HEK293 (cell line): Measurements from ENCODE around the gene ZNF408.

Experiments used
- CTCF ChIA-PET: fragments of 350-600 bp; formaldehyde crosslinking; extraction: SDS; loops from one replicate; lab custom pipeline; 2021; ENCODE audit warnings: antibody characterized with exemption; lab: Yijun Ruan, JAX
- POLR2A ChIA-PET: fragments of 300-600 bp; formaldehyde crosslinking; extraction: SDS; loops from one replicate; lab custom pipeline; 2020; ENCODE audit warnings: antibody characterized with exemption, inconsistent platforms; lab: Yijun Ruan, JAX
- H3K27ac ChIP-seq: fragments of 200-500 bp; sonication (Bioruptor generic); 2 replicates; pipeline ENCODE4 v1.5.1; 2014; ENCODE audit warnings: low read depth, low read length, control low read depth, inconsistent platforms; ENCODE audit errors: extremely low read depth
- H3K36me3 ChIP-seq, 2 experiments: fragments of 200-500 bp in 1 of 2; sonication (Bioruptor generic) in 1 of 2; 1 replicate in 1 of 2; 2 replicates in 1 of 2; pipeline ENCODE4 v1.5.1; 2014 to 2017; ENCODE audit warnings: inconsistent platforms in 2 of 2, low read length in 2 of 2; ENCODE audit not compliant: control insufficient read depth in 2 of 2, insufficient read depth in 1 of 2
- H3K4me1 ChIP-seq: fragments of 200-500 bp; sonication (Bioruptor generic); 2 replicates; pipeline ENCODE4 v1.5.1; 2014; ENCODE audit warnings: mild to moderate bottlenecking, low read length, inconsistent platforms; ENCODE audit not compliant: control insufficient read depth, insufficient read depth
- H3K4me3 ChIP-seq: 2 replicates; pipeline ENCODE4 v1.5.1; 2011; ENCODE audit warnings: low read depth, mild to moderate bottlenecking, control low read depth, low read length, moderate library complexity
- H3K9me3 ChIP-seq: fragments of 200-500 bp; sonication (Bioruptor generic); 2 replicates; pipeline ENCODE4 v1.5.1; 2014; ENCODE audit warnings: low read depth, low read length, inconsistent platforms; ENCODE audit not compliant: control insufficient read depth, insufficient read depth
- CTCF ChIP-seq: fragments of 450-650 bp; formaldehyde crosslinking; IDR thresholded peaks from 2 replicates; pipeline ENCODE4 v1.5.1; 2016; ENCODE audit warnings: missing biosample characterization, missing genetic modification characterization
- GLI4 ChIP-seq: fragments of 450-650 bp; formaldehyde crosslinking; IDR thresholded peaks from 2 replicates; pipeline ENCODE4 v1.5.1; 2016; ENCODE audit warnings: missing biosample characterization, missing genetic modification characterization
- GLIS1 ChIP-seq: fragments of 450-650 bp; formaldehyde crosslinking; IDR thresholded peaks from 2 replicates; pipeline ENCODE4 v1.5.1; 2016; ENCODE audit warnings: missing biosample characterization, missing genetic modification characterization
- KLF10 ChIP-seq: fragments of 450-650 bp; IDR thresholded peaks from 2 replicates; pipeline ENCODE4 v1.5.1; 2018; ENCODE audit warnings: missing biosample characterization, mild to moderate bottlenecking, missing genetic modification characterization
- KLF17 ChIP-seq: fragments of 450-650 bp; formaldehyde crosslinking; IDR thresholded peaks from 2 replicates; pipeline ENCODE4 v1.5.1; 2016; ENCODE audit warnings: missing biosample characterization, missing genetic modification characterization
- SCRT2 ChIP-seq: fragments of 450-650 bp; formaldehyde crosslinking; IDR thresholded peaks from 2 replicates; pipeline ENCODE4 v1.5.1; 2016; ENCODE audit warnings: missing biosample characterization, missing genetic modification characterization
- ZBTB17 ChIP-seq: fragments of 450-650 bp; formaldehyde crosslinking; IDR thresholded peaks from 2 replicates; pipeline ENCODE4 v1.5.1; 2016; ENCODE audit warnings: missing biosample characterization, missing genetic modification characterization
- ZIC2 ChIP-seq: fragments of 450-650 bp; formaldehyde crosslinking; IDR thresholded peaks from 2 replicates; pipeline ENCODE4 v1.5.1; 2016; ENCODE audit warnings: missing biosample characterization, missing genetic modification characterization
- ZNF157 ChIP-seq: fragments of 450-650 bp; formaldehyde crosslinking; IDR thresholded peaks from 2 replicates; pipeline ENCODE4 v1.5.1; 2016; ENCODE audit warnings: missing biosample characterization, missing genetic modification characterization
- ZNF223 ChIP-seq: fragments of 450-650 bp; formaldehyde crosslinking; IDR thresholded peaks from 2 replicates; pipeline ENCODE4 v1.5.1; 2016; ENCODE audit warnings: missing biosample characterization, missing genetic modification characterization
- ZNF24 ChIP-seq: fragments of 450-650 bp; formaldehyde crosslinking; IDR thresholded peaks from 2 replicates; pipeline ENCODE4 v1.5.1; 2016; ENCODE audit warnings: missing biosample characterization, missing genetic modification characterization
- ZNF292 ChIP-seq: fragments of 450-650 bp; formaldehyde crosslinking; IDR thresholded peaks from 2 replicates; pipeline ENCODE4 v1.5.1; 2016; ENCODE audit warnings: low read depth, missing biosample characterization, missing genetic modification characterization, borderline replicate concordance
- ZNF335 ChIP-seq: fragments of 450-650 bp; formaldehyde crosslinking; conservative IDR thresholded peaks from 2 replicates; pipeline ENCODE4 v1.5.1; 2016; ENCODE audit warnings: missing biosample characterization, missing genetic modification characterization
- ZNF362 ChIP-seq: fragments of 450-650 bp; formaldehyde crosslinking; IDR thresholded peaks from 2 replicates; pipeline ENCODE4 v1.5.1; 2016; ENCODE audit warnings: missing biosample characterization, missing genetic modification characterization
- ZNF398 ChIP-seq: fragments of 450-650 bp; formaldehyde crosslinking; IDR thresholded peaks from 2 replicates; pipeline ENCODE4 v1.5.1; 2017; ENCODE audit warnings: missing biosample characterization, missing genetic modification characterization
- ZNF501 ChIP-seq: fragments of 450-650 bp; formaldehyde crosslinking; IDR thresholded peaks from 2 replicates; pipeline ENCODE4 v1.5.1; 2016; ENCODE audit warnings: missing biosample characterization, missing genetic modification characterization
- ZNF514 ChIP-seq: fragments of 450-650 bp; formaldehyde crosslinking; IDR thresholded peaks from 2 replicates; pipeline ENCODE4 v1.5.1; 2016; ENCODE audit warnings: missing biosample characterization, missing genetic modification characterization
- ZNF544 ChIP-seq: fragments of 450-650 bp; formaldehyde crosslinking; IDR thresholded peaks from 2 replicates; pipeline ENCODE4 v1.5.0; 2017; ENCODE audit warnings: missing biosample characterization, missing genetic modification characterization
- ZNF560 ChIP-seq: fragments of 450-650 bp; formaldehyde crosslinking; IDR thresholded peaks from 2 replicates; pipeline ENCODE4 v1.5.1; 2017; ENCODE audit warnings: missing biosample characterization, missing genetic modification characterization, borderline replicate concordance
- ZNF670 ChIP-seq: fragments of 450-650 bp; formaldehyde crosslinking; IDR thresholded peaks from 2 replicates; pipeline ENCODE4 v1.5.1; 2016; ENCODE audit warnings: missing biosample characterization, missing genetic modification characterization, low read depth
- ZNF76 ChIP-seq: fragments of 450-650 bp; formaldehyde crosslinking; IDR thresholded peaks from 2 replicates; pipeline ENCODE4; 2016; ENCODE audit warnings: low read depth, missing biosample characterization, missing genetic modification characterization, borderline replicate concordance

Gene ZNF408

GRCh38 chr11:46671958-46672315 lies 28.9 kb upstream of the ZNF408 start (continued):
- no peak for TF ChIP-seq ZNF362 (tag by site-specific recombination)
- no peak for TF ChIP-seq ZNF335
- no peak for TF ChIP-seq KLF17 (tag by site-specific recombination)

GRCh38 chr11:46672381-46672839 lies 28.4 kb upstream of the ZNF408 start:
- H3K4me1 ChIP-seq = no peaks in the 10 kb centered on the region
- H3K4me3 ChIP-seq = no peak overlapping the region
- H3K27ac ChIP-seq = no peak overlapping the region
- ChIA-PET CTCF (no interaction called here), POLR2A (no interaction called here)
- H3K36me3 ChIP-seq = peaks cover 0 to 71% of the 10 kb centered on the region in 2 experiments; a peak in 1 of 3 replicates
- H3K9me3 ChIP-seq = no peaks in the 10 kb centered on the region
- TF ChIP-seq ZNF335 (peak; percentile 56), ZIC2 (tag by site-specific recombination) (0 out of 2 replicates have a peak, but pooled peaks have one; percentile 29), GLI4 (tag by site-specific recombination) (no peak)

- CTCF ChIA-PET = interaction anchor here (0.7 to 1.4 kb wide), 4 partner anchors 10 to 477 kb away, joined by 3 to 4 read pairs (median 3); partner anchors contain the start of gene CHRM4
- H3K27ac ChIP-seq = no peak overlapping the region
- H3K4me3 ChIP-seq = no peak overlapping the region
- H3K4me1 ChIP-seq = no peaks in the 10 kb centered on the region
- TF ChIP-seq ZNF292 (tag by site-specific recombination) = no peak
- TF ChIP-seq CTCF = no peak
- peak; percentile 86 for TF ChIP-seq SCRT2 (tag by site-specific recombination)
- TF ChIP-seq ZNF514 = no peak
- TF ChIP-seq, all 188 proteins: peak for 1
- Histone ChIP-seq H3K36me3 (peaks cover 0 to 67% of the 10 kb centered on the region in 2 experiments; a peak in 1 of 3 replicates), H3K9me3 (no peaks in the 10 kb centered on the region)
- POLR2A ChIA-PET = no interaction called here
Measured at GRCh38 chr11:46673713-46674462, 26.9 kb upstream of the ZNF408 start.

- no peak for TF ChIP-seq ZNF501 (tag by site-specific recombination)
- TF ChIP-seq ZNF292 (tag by site-specific recombination) = no peak
- no peak for TF ChIP-seq KLF10
- no peak for TF ChIP-seq ZNF157
- no peak for TF ChIP-seq ZNF24 (tag by site-specific recombination)
- no peak for TF ChIP-seq ZNF560 (tag by site-specific recombination)
- TF ChIP-seq ZNF76 (tag by site-specific recombination) = no peak
- TF ChIP-seq ZNF544 = no peak
- peak; percentile 70 for TF ChIP-seq GLIS1 (tag by site-specific recombination)
- TF ChIP-seq ZNF398 = no peak
- peak; percentile 48; the same call in 1 of the 2 replicates for TF ChIP-seq ZIC2 (tag by site-specific recombination)
- TF ChIP-seq ZNF670 (tag by site-specific recombination) = no peak
- peak; percentile 80 for TF ChIP-seq ZBTB17 (tag by site-specific recombination)
- no peak for TF ChIP-seq ZNF223 (tag by site-specific recombination)
- peaks cover 0 to 67% of the 10 kb centered on the region in 2 experiments; a peak in 1 of 3 replicates for H3K36me3 ChIP-seq
- POLR2A ChIA-PET = interaction anchor here (1.2 kb wide), 1 partner anchor 25 kb away, joined by 4 read pairs; the partner anchor contains the start of genes ARHGAP1 and ZNF408
- CTCF ChIA-PET = interaction anchor here (0.7 to 1.4 kb wide), 3 partner anchors 9 to 477 kb away, joined by 3 to 4 read pairs (median 3); partner anchors contain the start of gene CHRM4
- H3K4me3 ChIP-seq = no peak overlapping the region
- H3K27ac ChIP-seq = no peak overlapping the region
- no peaks in the 10 kb centered on the region for H3K4me1 ChIP-seq
- H3K9me3 ChIP-seq = no peaks in the 10 kb centered on the region
Measured at GRCh38 chr11:46674463-46675287, 26.2 kb upstream of the ZNF408 start.
